Skeletal muscle satellite cell (primary cell): ENCODE data around the gene IGFBPL1.

Experiments
- H3K27me3 ChIP-seq: 2 replicates; pipeline ENCODE4 v1.7.0; 2013; ENCODE audit warnings: low read length; ENCODE audit not compliant: control insufficient read depth, insufficient read depth
- H3K36me3 ChIP-seq: 2 replicates; pipeline ENCODE4 v1.7.0; 2013; ENCODE audit warnings: mild to moderate bottlenecking, control low read depth, low read length; ENCODE audit not compliant: insufficient read depth
- H3K4me1 ChIP-seq: 2 replicates; pipeline ENCODE4 v1.7.0; 2013; ENCODE audit warnings: low read length; ENCODE audit not compliant: control insufficient read depth, insufficient read depth
- H3K4me2 ChIP-seq: 2 replicates; pipeline ENCODE4 v1.7.0; 2013; ENCODE audit warnings: mild to moderate bottlenecking, low read length
- H3K4me3 ChIP-seq: 2 replicates; pipeline ENCODE4 v1.7.0; 2013; ENCODE audit warnings: low read length
- H3K9ac ChIP-seq: 2 replicates; pipeline ENCODE4 v1.7.0; 2013; ENCODE audit warnings: mild to moderate bottlenecking, low read depth, low read length, moderate library complexity
- H3K9me3 ChIP-seq: replicated peaks from 2 replicates; pipeline ENCODE4 v1.7.0; 2013; ENCODE audit warnings: mild to moderate bottlenecking, control low read depth, low read length

IGFBPL1 gene

GRCh38 chr9:38428062-38428461 lies 3.8 kb upstream of the IGFBPL1 start:
- Histone ChIP-seq H3K9ac (no peak overlapping the region), H3K4me3 (no peak overlapping the region), H3K4me1 (peaks cover 6% of the 10 kb centered on the region), H3K4me2 (no peak overlapping the region), H3K36me3 (no peaks in the 10 kb centered on the region), H3K27me3 (peaks cover 38% of the 10 kb centered on the region), H3K9me3 (no peaks in the 10 kb centered on the region)

GRCh38 chr9:38424918-38425317 lies 664 bp upstream of the IGFBPL1 start:
- peaks cover 6% of the 10 kb centered on the region for H3K4me1 ChIP-seq
- H3K36me3 ChIP-seq: no peaks in the 10 kb centered on the region
- H3K9me3 ChIP-seq: no peaks in the 10 kb centered on the region
- no peak overlapping the region for H3K4me3 ChIP-seq
- peaks cover 42% of the 10 kb centered on the region for H3K27me3 ChIP-seq
- H3K4me2 ChIP-seq: no peak overlapping the region
- H3K9ac ChIP-seq: no peak overlapping the region

GRCh38 chr9:38423273-38423972 lies 831 bp downstream of the IGFBPL1 start:
- Histone ChIP-seq H3K4me1 (peaks cover 6% of the 10 kb centered on the region), H3K9me3 (no peaks in the 10 kb centered on the region), H3K27me3 (peaks cover 41% of the 10 kb centered on the region), H3K9ac (no peak overlapping the region), H3K36me3 (no peaks in the 10 kb centered on the region), H3K4me3 (peak overlapping the region; percentile 69), H3K4me2 (peak overlapping the region; percentile 87)

- H3K36me3 ChIP-seq: no peaks in the 10 kb centered on the region
- H3K4me2 ChIP-seq: no peak overlapping the region
- no peaks in the 10 kb centered on the region for H3K9me3 ChIP-seq
- peaks cover 6% of the 10 kb centered on the region for H3K4me1 ChIP-seq
- H3K4me3 ChIP-seq: no peak overlapping the region
- H3K9ac ChIP-seq: no peak overlapping the region
- peaks cover 38% of the 10 kb centered on the region for H3K27me3 ChIP-seq
These were observed 1.5 kb downstream of the IGFBPL1 start for GRCh38 chr9:38422555-38423260.

- Histone ChIP-seq H3K9me3 (no peaks in the 10 kb centered on the region), H3K4me2 (no peak overlapping the region), H3K36me3 (no peaks in the 10 kb centered on the region), H3K27me3 (peaks cover 29% of the 10 kb centered on the region), H3K4me3 (no peak overlapping the region), H3K4me1 (peaks cover 6% of the 10 kb centered on the region), H3K9ac (no peak overlapping the region)
These were observed 2.6 kb downstream of the IGFBPL1 start for GRCh38 chr9:38421498-38422211.

- no peak overlapping the region for H3K4me3 ChIP-seq
- H3K9ac ChIP-seq: no peak overlapping the region
- no peak overlapping the region for H3K4me2 ChIP-seq
- peaks cover 30% of the 10 kb centered on the region for H3K27me3 ChIP-seq
- peaks cover 28% of the 10 kb centered on the region for H3K4me1 ChIP-seq
- no peaks in the 10 kb centered on the region for H3K36me3 ChIP-seq
- H3K9me3 ChIP-seq: no peaks in the 10 kb centered on the region
These were observed 5.1 kb downstream of the IGFBPL1 start for GRCh38 chr9:38419181-38419580.

- Histone ChIP-seq H3K4me2 (no peak overlapping the region), H3K27me3 (peaks cover 36% of the 10 kb centered on the region), H3K4me1 (peaks cover 25% of the 10 kb centered on the region), H3K9me3 (no peaks in the 10 kb centered on the region), H3K9ac (no peak overlapping the region), H3K36me3 (no peaks in the 10 kb centered on the region), H3K4me3 (no peak overlapping the region)
These were observed 5.9 kb downstream of the IGFBPL1 start for GRCh38 chr9:38418366-38418765.

- peaks cover 37% of the 10 kb centered on the region for H3K27me3 ChIP-seq
- H3K4me2 ChIP-seq: no peak overlapping the region
- H3K9me3 ChIP-seq: no peaks in the 10 kb centered on the region
- H3K4me1 ChIP-seq: peaks cover 25% of the 10 kb centered on the region
- H3K9ac ChIP-seq: no peak overlapping the region
- no peaks in the 10 kb centered on the region for H3K36me3 ChIP-seq
- H3K4me3 ChIP-seq: no peak overlapping the region
These were observed 7.0 kb downstream of the IGFBPL1 start for GRCh38 chr9:38417003-38417945.

- Histone ChIP-seq H3K4me2 (no peak overlapping the region), H3K36me3 (no peaks in the 10 kb centered on the region), H3K9ac (peak overlapping the region; percentile 18), H3K4me1 (peaks cover 25% of the 10 kb centered on the region), H3K9me3 (no peaks in the 10 kb centered on the region), H3K27me3 (peaks cover 38% of the 10 kb centered on the region), H3K4me3 (no peak overlapping the region)
These were observed 7.8 kb downstream of the IGFBPL1 start for GRCh38 chr9:38416461-38416860.

- H3K9me3 ChIP-seq: no peaks in the 10 kb centered on the region
- peaks cover 38% of the 10 kb centered on the region for H3K27me3 ChIP-seq
- no peak overlapping the region for H3K4me2 ChIP-seq
- peaks cover 25% of the 10 kb centered on the region for H3K4me1 ChIP-seq
- no peak overlapping the region for H3K4me3 ChIP-seq
- H3K9ac ChIP-seq: peak overlapping the region; percentile 18
- H3K36me3 ChIP-seq: no peaks in the 10 kb centered on the region
These were observed 8.4 kb downstream of the IGFBPL1 start for GRCh38 chr9:38415856-38416255.
